ENCODE measurements around the gene LSAMP. TPM values are rescaled to one million over a fixed set of nuclear protein-coding genes. Genes with fewer than 3 reads are reported as not detected.

Gene LSAMP
- total RNA-seq, 1 experiment from 2014 or later, result 0.90 TPM

DNA sequence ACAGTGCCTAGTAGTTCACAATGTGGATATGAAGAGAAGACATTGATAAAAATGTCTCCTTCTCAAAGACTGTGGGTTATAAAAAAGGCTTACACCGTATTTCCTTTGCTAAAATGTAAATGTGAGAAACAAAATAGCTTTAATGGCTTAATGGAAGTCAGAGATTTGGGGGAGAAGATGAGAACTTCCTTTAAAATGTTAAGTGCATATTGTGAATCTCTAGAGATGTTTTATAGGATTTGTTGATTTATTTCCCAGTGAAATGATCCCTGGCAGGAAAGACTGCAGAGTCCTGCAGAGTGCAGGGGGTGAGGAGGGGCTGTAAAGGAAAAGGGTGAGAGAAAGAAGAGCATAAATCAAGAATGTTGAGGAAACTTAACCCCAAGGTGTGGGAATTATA, 516.9 kb downstream of the LSAMP start:
- Histone ChIP-seq H2BK12ac (ENCODE audit: insufficient read length, low read depth, low read length) (no peak overlapping the region), H3K4me2 (ENCODE audit: insufficient read depth, insufficient read length, low read length) (no peak overlapping the region), H4K20me1 (ENCODE audit: control insufficient read depth, insufficient read depth, insufficient read length) (no peaks in the 10 kb centered on the region), H3K23me2 (ENCODE audit: insufficient read length, low read depth, low read length, poor library complexity, severe bottlenecking) (no peaks in the 10 kb centered on the region), H2AK5ac (ENCODE audit: insufficient read length, low read length) (no peak overlapping the region), H3K9me3 (ENCODE audit: control insufficient read depth, low read depth, low read length) (no peaks in the 10 kb centered on the region), H3K79me2 (ENCODE audit: insufficient read depth, low read length) (no peaks in the 10 kb centered on the region), H3K4ac (ENCODE audit: low read depth, low read length) (no peak overlapping the region), H4K91ac (ENCODE audit: insufficient read length, low read depth, low read length) (no peak overlapping the region), H3K27me3 (ENCODE audit: insufficient read depth, low read length) (no peaks in the 10 kb centered on the region), H3K14ac (ENCODE audit: insufficient read depth, low read length) (no peak overlapping the region), H2AFZ (ENCODE audit: low read length) (no peak overlapping the region), H4K8ac (replicated peaks; ENCODE audit: insufficient read length, low read depth, low read length) (no peak overlapping the region), H2BK5ac (ENCODE audit: insufficient read length, low read length) (no peak overlapping the region), H3K9ac (ENCODE audit: extremely low read depth, insufficient read length, low read length) (no peak overlapping the region), H3K18ac (ENCODE audit: insufficient read length, low read depth, low read length) (no peak overlapping the region), H3K27ac (ENCODE audit: insufficient read length, low read depth, low read length) (no peak overlapping the region), H3T11ph (ENCODE audit: low read length) (no peak overlapping the region), H4K5ac (ENCODE audit: insufficient read length, low read depth, low read length) (no peak overlapping the region), H3K79me1 (ENCODE audit: insufficient read depth, low read depth, low read length, poor library complexity, severe bottlenecking) (no peaks in the 10 kb centered on the region), H3K56ac (ENCODE audit: insufficient read length, low read depth, low read length) (no peak overlapping the region), H2BK15ac (ENCODE audit: low read depth, low read length) (no peak overlapping the region), H2BK120ac (ENCODE audit: low read depth, low read length, poor library complexity, severe bottlenecking) (no peak overlapping the region), H3K4me1 (ENCODE audit: insufficient read depth, low read length) (no peaks in the 10 kb centered on the region), H2BK20ac (ENCODE audit: low read depth, low read length, poor library complexity, severe bottlenecking) (no peak overlapping the region), H3K23ac (ENCODE audit: insufficient read length, low read depth, low read length) (no peak overlapping the region)
- no CpG with 5 or more reads among the region's 1 CpG for WGBS (ENCODE audit: extremely low coverage, insufficient read length, low lambda C conversion rate)
- Mint-ChIP-seq H3K27me3 (ENCODE audit: low read depth) (no peaks in the 10 kb centered on the region), H3K36me3 (ENCODE audit: insufficient read depth in 1 of 3, low read depth in 3 of 3) (no peaks in the 10 kb centered on the region), H3K27ac (peak overlapping the region in 1 of 3 experiments; percentile 68; a peak in 3 of 7 replicates), H3K4me3 (no peak overlapping the region), H3K4me1 (peaks cover 4 to 12% of the 10 kb centered on the region in 2 experiments; a peak in 3 of 4 replicates), H3K9me3 (no peaks in the 10 kb centered on the region)
- no peak for DNase-seq
- TF ChIP-seq, protein P1, sequence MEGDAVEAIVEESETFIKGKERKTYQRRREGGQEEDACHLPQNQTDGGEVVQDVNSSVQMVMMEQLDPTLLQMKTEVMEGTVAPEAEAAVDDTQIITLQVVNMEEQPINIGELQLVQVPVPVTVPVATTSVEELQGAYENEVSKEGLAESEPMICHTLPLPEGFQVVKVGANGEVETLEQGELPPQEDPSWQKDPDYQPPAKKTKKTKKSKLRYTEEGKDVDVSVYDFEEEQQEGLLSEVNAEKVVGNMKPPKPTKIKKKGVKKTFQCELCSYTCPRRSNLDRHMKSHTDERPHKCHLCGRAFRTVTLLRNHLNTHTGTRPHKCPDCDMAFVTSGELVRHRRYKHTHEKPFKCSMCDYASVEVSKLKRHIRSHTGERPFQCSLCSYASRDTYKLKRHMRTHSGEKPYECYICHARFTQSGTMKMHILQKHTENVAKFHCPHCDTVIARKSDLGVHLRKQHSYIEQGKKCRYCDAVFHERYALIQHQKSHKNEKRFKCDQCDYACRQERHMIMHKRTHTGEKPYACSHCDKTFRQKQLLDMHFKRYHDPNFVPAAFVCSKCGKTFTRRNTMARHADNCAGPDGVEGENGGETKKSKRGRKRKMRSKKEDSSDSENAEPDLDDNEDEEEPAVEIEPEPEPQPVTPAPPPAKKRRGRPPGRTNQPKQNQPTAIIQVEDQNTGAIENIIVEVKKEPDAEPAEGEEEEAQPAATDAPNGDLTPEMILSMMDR (conservative IDR thresholded peaks at IDR 0.05), result no peak
